NCI-H2196 treated with DMSO at 0.1 percent for 48 hours (cell line): ENCODE data around the gene NEK6.

Experiments
- DNase-seq: peaks from one replicate; lab custom pipeline; 2025; ENCODE audit not compliant: unreplicated experiment; lab: John Stamatoyannopoulos, UW

The NEK6 gene

DNA sequence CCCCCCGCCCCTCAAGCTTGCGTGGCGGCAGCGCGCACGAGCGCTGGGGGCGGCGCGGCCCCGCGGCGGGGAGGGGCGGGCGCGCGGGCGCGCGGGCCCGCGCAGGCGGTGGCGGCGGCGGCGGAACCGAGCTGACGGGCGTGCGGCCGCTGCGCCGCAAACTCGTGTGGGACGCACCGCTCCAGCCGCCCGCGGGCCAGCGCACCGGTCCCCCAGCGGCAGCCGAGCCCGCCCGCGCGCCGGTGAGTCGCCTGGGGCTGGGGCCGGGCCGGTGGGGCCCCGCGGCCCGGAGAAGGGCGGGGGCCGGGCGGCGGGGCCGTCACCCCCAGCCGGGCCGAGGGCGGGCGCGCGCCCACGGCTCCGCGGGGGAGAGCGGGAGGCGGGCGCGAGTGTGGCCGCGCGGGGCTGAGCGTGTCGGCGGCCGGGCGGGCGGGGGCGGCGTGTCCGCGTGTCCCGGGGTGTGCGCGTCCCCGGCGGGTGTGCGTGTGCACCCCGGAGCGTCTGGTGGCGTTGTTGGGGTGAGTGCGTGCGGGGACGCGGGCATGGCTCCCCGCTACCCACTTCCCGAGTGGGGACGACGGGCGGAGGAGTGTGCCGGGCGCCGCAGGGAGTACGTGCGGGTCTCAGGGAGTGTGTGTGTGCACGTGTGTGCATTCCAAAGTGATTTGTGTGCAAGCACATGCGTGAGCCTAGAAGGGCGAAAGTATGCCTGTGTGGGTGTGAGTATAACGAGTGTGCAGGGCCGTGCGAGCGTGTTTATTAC lies at the start of gene NEK6:
Gene NEK6, plus strand, starts transcription at position 106 of the 763 bp plus-strand sequence. CDS start 44,016 bp downstream, outside the sequence.
- DNase-seq = no peak

DNA sequence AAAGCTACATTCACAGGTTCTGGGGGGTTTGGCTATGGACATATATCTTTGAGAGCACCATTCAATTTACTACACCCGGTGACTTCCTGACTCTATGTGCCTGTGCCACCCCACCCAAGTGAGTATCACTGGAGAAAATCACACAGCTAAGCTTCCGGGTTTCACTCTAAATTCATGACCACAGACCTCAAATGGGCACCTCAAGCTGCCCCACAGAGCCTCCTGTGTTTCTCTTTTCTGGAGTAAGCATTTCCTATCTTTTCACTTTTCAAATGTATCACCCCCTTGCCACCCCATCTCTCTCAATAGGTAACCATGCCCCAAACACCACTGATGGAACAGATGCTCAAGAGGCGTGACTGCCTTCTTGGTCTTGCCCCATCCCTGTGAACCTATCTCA lies 49.2 kb upstream of the NEK6 start:
- DNase-seq = no peak

DNA sequence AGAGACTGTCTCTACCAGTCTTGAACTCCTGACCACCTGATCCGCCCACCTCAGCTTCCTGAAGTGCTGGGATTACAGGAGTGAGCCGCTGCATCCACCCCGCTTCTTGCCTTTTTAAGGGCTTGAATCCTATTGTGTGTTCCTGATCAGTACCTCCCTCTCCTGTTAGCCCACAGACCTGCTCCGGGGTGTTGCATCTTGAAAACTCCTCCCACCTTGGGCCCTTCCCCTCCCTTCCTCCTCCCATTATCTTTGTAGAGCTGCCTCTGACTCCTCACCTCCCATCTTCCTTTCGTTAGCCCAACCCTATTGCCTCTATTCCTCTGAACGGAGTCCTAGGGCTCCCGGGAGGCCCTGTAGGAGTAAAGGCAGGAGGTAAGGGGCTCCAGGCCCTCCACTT lies 48.5 kb upstream of the NEK6 start:
- no peak for DNase-seq

DNA sequence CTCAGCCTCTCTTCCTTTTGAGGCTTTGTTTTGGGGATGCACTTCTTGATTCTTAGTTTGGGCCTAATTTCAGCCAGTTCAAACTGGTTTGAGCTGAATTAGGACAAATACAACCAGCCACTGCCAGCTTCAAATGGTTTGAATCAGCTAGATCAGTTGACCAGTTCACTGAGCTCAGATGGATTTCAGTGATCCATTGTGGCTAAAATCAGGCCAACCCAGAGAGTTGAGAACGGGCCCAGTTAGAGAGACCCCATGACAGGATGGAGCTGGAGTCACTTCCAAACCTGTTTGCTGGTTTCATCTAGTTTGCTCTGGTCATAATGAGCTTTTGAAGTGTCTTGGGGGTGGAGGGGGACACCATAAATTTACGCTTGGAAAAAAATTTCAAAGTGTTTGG lies 48.0 kb upstream of the NEK6 start:
- no peak for DNase-seq

DNA sequence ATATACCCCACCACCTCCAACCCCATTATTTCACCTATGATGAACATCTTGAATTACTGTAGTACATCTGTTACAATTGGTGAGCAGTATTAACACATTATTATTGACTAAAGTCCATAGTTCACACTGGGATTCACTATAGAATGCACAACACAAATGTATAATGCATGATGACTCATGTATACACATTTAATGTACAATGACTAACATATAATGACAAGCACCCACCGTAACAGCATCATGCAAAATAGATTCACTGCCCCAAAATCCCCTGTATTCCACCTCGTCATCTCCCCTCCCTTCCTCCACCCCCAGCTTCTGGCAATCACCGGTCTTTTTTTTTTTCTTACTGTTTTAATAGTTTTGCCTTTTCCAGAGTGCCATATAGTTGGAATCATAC lies 47.1 kb upstream of the NEK6 start:
- no peak for DNase-seq

DNA sequence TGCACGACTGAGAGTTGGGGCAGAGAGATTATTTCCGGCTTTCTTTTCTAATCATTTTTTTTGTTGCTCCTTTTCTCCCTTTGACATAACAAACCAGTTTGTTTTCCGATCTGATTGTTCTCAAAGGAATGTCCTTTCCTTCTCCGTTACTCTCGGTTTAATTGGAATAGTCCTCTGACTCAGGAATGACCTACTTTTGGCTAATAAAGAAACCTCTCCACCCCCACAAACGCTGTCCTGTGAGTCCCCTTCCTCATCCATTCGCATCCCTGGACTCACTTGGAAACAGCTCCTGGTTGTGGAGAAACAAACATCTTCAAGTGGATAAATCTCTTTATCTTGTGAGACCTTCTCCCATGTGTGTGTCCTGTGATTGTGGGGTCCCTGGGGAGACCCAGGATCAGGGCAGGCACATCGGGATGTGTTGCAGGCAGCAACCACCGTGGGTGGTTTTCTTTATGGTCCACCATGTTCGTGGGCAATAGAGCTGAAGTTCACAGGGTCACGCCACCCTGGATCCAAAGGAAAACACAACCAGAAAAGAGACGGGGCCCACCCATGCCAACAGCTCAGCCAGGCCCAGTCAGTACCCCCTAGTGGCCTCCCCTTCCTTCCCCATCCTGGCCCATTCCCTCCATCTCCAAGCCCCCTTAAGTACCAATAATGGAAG lies 45.2 kb upstream of the NEK6 start:
- DNase-seq = no peak

DNA sequence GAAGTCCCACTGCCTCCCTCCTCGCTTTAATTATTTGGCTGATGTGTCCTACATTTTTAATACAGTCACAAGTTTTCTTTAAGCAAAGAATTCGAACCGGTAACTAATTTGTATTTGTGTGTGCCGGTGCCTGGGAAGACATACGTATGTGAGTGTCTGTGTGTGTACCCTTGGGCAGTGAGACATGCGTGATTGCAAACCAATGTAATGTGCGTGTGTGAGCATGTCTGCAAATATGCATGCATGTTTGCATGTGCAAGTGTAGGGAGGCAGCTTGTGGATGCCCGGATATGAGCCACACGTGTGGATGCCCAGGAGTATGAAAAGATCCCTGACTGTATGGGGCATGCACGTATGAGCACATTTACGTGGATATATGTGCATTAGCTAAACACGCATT lies 44.4 kb upstream of the NEK6 start:
- DNase-seq = no peak

DNA sequence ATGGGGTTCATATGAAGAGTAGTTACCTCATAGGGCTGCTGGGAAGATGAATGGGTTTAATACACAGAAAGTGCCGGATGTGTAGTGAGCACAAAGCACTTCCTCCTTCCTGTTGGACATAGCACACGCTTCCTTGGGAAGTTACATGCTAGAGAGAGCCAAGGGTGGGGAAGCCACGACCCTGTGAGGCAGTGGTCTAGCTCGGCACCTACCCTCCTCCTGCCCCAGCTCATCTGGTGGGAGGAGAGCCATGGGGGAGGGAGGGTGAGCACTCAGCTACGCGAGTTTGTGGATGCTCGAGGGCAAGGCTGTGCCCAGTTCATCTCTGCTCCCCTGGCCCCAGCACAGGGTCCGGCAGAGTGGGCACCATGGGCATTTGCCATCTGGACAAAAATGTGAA lies 43.6 kb upstream of the NEK6 start:
- DNase-seq = no peak

DNA sequence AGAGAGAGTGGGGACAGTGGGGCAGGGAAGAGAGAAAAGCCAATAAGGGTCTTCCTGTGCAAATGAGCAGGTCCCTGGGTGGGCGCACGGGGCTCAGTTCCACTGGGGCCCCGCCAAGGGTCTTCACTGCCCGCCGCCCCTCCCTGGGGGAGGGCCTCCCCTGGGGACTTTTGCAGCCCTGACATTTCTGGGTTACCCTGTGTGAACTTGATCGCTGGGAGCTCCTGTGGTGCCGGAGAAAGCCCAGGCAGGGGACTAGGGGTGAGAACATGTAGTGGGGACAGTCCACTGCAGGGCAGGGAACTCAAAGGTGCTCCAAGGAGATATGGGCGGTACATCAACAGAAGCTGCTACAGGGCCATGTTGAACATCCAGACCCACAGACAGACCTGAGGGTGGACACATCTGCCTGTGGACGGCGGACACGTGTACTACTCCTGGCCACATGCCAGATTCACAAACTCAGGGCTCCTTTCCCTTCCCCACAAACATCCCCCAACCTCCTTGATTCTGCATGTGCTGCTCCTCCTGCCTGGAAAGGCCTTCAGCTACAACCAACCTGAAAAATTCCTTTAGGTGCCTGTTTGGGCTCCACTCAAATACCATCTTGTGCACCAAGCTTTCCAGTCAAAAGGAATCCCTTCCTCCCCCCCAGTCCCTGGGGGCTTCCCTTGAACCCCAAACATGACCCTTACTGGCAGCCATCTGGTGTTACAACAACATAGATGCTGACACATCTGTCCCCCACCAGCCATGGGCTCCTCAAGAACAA lies 43.0 kb upstream of the NEK6 start:
- DNase-seq = no peak

DNA sequence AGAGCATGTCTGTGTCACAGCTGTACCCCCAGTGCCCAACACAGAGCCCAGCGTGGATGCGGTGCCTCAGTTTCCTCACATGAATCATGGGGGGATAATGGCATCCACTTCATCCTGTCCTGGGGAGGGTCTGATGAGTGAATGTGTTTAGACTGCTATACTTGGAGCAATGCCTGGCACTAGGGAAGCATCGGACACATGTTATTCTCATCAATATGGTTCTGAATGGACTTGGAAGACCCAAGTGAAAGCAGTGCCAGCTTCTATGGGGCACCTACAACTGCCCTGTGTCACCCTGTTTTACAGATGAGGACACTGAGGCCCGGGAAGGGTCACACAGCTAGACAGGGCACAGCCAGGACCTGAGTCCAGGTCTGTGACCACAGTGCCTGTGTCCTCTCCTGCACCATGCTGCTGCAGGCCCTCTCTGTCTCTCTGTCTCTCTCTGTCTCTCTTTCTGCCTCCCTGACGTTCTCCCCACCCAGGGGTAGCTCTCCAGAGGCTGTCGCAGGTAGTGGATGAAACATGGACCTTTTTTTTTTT lies 42.3 kb upstream of the NEK6 start:
- DNase-seq = no peak

DNA sequence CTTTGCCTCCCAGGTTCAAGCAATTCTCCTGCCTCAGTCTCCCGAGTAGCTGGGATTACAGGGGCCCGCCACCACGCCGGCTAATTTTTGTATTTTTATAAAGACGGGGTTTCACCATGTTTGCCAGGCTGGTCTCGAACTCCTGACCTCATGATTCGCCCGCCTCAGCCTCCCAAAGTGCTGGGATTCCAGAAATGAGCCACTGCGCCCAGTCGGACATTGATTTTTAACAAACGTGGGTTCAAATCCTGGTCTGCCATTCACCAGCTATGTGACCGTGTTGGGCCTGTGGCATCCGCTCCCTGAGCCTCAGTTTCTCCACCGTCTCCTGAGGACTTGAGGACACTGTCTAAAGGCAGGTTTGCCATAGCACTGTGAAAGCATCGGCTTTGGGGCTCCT lies 41.8 kb upstream of the NEK6 start:
- no peak for DNase-seq

DNA sequence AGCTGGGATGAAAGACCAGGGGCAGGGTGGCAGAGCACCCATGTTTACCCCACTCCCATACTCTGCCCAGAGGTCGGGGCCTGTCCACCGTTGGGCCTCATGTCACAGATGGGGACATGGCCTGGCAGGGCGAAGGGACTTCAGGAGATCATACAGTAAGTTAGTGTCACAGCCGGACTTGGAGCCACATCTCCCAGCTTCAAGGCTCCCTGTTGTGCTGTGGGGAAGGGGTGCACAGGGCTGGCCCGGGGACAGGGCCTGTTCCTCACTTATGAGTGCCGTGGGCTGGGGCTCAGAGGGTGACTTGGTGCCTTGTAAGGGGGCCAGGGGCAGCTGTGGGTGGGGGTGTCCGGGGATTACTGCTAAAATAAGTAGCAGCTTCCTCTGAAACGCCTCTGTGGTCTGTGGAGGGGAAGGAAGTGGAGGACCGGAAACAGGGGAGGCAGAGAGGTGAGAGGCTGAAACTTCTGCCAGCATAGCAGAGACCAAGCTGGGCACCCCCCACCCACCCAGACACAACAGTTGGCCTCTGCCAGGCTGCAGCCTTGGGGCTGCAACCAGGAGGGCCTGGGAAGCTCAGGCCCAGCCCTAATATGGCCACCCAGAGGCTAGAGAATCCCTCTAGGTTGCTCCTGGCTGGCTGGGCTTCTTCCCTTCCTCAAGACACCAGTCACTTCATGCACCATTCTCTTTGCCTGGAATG lies 41.1 kb upstream of the NEK6 start:
- DNase-seq = no peak

DNA sequence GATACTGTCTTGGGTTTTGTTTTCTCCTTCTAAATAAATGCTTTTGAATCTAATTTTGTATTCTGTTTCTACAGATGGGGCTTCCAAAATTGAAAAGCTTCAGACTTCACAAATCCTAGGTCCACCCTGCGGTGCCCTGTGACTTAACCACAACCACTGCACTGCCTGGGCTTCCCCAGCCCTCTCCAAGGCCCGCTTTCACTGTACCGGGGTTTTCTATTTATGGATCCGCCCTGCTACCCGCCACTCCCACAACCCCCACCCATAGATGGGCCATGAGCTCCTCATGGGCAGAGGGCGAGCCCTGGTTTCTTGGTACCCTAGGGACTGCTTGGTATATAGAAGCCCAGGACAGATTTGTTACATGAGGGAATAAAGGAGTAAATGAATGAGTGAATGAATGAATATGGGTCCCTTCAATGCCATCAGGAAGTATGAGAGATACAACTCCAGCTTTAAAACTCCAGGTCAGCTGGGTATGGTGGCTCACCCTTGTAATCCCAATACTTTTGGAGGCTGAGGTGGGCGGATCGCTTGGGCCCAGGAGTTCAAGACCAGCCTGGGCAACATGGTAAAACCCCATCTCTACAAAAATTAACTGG lies 39.8 kb upstream of the NEK6 start:
- DNase-seq = no peak

DNA sequence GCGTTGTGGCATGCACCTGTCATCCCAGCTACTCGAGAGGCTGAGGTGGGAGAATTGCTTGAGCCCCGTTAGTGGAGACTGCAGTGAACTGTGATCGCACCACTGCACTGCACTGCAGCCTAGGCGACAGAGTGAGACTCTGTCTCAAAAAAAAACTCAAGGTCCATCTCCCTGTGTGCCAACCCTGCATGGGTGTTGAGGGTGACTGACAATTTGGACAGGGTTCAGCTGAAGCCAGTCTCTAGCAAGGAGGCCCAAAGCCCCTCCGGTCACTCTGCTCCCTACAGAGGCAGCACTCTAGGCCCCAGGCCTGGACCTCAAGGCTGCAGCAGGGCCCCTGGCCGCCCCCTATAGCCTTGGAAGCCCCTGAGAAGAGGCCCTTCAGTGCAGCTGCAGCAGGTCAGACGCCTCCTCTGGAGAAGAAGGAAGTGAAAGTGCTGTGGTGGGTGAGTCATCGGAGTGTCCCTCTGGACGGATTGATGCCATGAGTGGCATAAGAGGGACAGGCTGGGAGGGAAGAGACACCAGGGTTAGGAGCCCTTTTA lies 39.2 kb upstream of the NEK6 start:
- DNase-seq = peak; percentile 10

DNA sequence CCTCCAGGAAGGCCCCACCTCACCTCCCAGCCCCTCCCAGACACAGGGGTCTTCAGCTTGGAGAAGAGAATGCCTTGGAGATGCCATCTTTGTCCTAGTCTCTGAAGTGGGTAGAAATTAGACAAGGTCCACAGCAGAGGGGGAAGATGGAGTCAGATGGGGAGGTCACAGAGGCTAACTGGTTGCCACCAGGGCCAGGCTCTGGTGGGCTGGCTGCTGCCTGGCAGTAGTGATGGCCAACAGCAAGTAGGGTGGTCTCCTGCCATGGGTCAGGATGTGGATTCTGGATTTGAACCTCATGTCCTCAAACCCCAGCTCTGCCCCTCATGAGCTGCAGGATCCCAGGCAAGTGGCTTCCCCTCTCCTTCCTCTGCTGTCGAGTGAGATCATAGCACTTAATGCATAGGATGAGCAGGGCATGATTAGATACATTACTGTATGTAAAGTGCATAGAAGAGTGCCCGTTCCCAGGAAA lies 38.7 kb upstream of the NEK6 start:
- DNase-seq = no peak

DNA sequence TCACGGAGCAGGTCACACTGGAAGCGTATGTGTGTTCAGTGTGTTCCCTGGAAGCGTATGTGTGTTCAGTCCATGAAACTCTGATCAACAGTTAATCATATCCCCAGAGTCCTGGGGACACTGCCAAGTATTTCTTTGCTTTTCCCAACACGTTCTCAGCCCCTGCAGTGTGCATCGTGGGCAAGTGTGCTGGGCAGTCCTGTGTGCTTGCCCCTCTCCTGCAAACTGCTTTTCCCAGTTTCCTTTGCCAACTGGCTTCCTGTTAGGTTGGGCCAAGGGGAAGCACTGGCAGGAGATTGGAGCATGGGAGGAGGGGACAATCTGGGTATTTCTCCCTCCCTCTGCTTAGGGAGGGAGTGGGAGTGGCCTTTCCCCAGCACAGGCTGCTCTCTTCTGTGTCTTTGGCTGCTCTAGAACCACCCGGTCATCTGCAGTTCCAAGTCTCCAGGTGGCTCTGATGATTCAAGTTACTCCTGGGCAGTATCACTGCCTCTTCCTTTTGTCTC lies 36.8 kb upstream of the NEK6 start:
- DNase-seq = peak; percentile 67

DNA sequence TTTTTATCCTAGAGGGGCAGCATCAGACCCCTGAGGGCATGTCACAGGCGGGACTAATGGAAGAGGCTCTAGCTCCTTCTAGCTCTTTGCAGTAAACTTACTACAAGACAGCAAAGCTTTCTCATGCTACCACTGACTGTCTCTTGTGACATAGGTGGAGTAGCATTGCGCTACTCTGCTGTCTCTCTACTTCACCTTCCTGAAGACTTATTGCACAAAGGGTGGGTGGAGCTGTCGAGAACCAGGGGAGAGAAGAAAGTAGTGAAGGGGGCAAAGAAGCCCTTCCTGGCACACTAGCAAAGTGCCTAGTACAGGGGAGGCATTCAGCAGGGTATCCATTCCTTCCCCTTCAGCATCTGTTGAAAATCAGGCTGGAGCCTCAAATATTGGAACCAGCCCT lies 36.1 kb upstream of the NEK6 start:
- no peak for DNase-seq

DNA sequence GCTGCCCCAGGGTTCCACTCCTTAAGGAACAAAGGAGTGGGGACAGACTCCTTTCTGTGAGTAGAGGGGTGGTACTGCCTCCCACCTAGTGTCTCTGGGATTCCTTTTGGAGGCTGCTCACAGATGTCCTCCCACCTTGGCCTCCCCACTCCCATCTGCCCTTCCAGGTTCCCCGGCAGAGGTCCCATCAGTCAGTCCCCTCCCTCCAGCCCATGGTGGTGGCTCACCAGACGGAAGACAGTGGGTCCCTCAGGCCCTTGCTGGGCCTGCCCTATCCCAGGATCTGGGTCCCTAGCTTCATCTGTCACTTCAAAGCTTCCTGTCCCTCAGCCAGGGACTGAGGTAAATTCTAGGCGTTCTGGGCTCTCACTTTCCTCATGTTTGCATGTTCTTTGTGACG lies 35.6 kb upstream of the NEK6 start:
- DNase-seq = no peak

DNA sequence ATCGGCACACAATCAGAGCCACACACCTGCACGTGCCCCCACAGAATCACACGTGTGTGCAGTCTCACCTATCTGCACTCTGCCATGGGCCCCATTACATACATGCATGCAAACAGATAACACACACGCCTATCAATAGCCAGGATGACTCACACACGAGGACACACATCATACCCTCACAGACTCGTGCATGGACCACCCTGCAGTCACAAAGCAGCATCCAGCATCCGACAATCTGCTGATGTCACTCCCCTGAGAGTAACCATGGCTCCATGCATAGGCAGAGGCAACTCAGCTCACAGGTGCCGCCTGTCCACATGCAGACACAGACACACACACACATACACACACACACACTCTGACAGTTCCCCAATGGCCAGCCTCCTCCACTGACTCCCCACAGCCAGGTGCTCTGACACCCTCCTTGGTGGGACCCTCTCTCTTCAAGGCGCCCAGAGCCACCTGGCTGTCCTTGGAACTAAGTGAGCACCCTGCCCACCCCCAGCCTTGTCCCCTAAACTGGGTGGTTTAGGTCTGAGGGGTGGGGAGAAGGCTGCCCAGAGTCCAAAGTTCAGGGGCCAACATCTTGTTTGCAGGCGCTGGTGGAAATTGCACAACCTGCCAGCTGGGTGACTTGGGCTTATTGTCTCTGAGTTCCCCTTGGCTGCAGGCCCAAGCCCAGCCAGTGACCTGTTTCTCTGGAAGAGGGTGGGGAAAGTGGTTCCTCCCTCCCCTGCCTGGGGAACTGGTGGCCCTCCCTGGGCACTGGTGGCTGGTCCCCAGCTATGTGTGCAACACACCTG lies 34.6 kb upstream of the NEK6 start:
- peak; percentile 50 for DNase-seq
